HepG2 (cell line): Measurements from ENCODE around the gene SHROOM1. TPM values are rescaled to one million over a fixed set of nuclear protein-coding genes. Genes with fewer than 3 reads are reported as not detected.

Experiments
- ATM ChIP-seq: fragments of 450-650 bp; IDR thresholded peaks from 2 replicates; pipeline ENCODE4 v1.7.1; 2017; ENCODE audit warnings: mild to moderate bottlenecking, borderline replicate concordance
- EED ChIP-seq: sonication (generic); formaldehyde crosslinking; IDR thresholded peaks from 2 replicates; pipeline ENCODE4 v1.5.0; 2020; ENCODE audit warnings: mild to moderate bottlenecking, missing genetic modification reagents
- FOXA1 ChIP-seq, 2 experiments: fragments of 450-650 bp in 1 of 2; sonication (generic) in 1 of 2; formaldehyde crosslinking in 1 of 2; IDR thresholded peaks; 2 replicates each; pipeline versions ENCODE4 v1.4.0 to v1.6.1; 2016 to 2020; ENCODE audit warnings: missing genetic modification reagents in 1 of 2
- GLI4 ChIP-seq: sonication (generic); formaldehyde crosslinking; IDR thresholded peaks from 2 replicates; pipeline ENCODE4 v1.5.1; 2020; ENCODE audit warnings: missing genetic modification reagents, mild to moderate bottlenecking, moderate library complexity, borderline replicate concordance
- HMGA1 ChIP-seq: sonication (generic); formaldehyde crosslinking; conservative IDR thresholded peaks from 2 replicates; pipeline ENCODE4 v1.4.0; 2020; ENCODE audit warnings: missing genetic modification reagents
- MAFG ChIP-seq: sonication (generic); formaldehyde crosslinking; IDR thresholded peaks from 2 replicates; pipeline ENCODE4 v1.5.1; 2020; ENCODE audit warnings: mild to moderate bottlenecking, missing genetic modification reagents
- NR2F2 ChIP-seq: IDR thresholded peaks from 2 replicates; pipeline ENCODE4 v1.6.1; 2012; ENCODE audit warnings: low read depth, inconsistent platforms, borderline replicate concordance
- ONECUT2 ChIP-seq: sonication (generic); formaldehyde crosslinking; IDR thresholded peaks from 2 replicates; pipeline ENCODE4 v1.4.0; 2020; ENCODE audit warnings: missing genetic modification reagents
- POLR2AphosphoS5 ChIP-seq: IDR thresholded peaks from 2 replicates; pipeline ENCODE4 v1.6.1; 2012; ENCODE audit warnings: low read depth, low read length
- RXRA ChIP-seq: sonication (generic); formaldehyde crosslinking; IDR thresholded peaks from 2 replicates; pipeline ENCODE4 v1.5.1; 2020; ENCODE audit warnings: missing genetic modification reagents
- SIX4 ChIP-seq: sonication (generic); formaldehyde crosslinking; IDR thresholded peaks from 2 replicates; pipeline ENCODE4 v1.4.0; 2020; ENCODE audit warnings: missing genetic modification reagents
- SMYD3 ChIP-seq: sonication (generic); formaldehyde crosslinking; IDR thresholded peaks from 2 replicates; pipeline ENCODE4 v1.8.1; 2023; ENCODE audit warnings: mild to moderate bottlenecking, missing genetic modification reagents
- SP4 ChIP-seq: sonication (generic); formaldehyde crosslinking; IDR thresholded peaks from 2 replicates; pipeline ENCODE4 v1.8.1; 2023; ENCODE audit warnings: mild to moderate bottlenecking, missing genetic modification reagents
- THYN1 ChIP-seq: sonication (generic); formaldehyde crosslinking; IDR thresholded peaks from 2 replicates; pipeline ENCODE4 v1.8.1; 2023; ENCODE audit warnings: low read depth, mild to moderate bottlenecking, moderate library complexity, missing genetic modification reagents, borderline replicate concordance
- ZNF317 ChIP-seq: sonication (generic); formaldehyde crosslinking; IDR thresholded peaks from 2 replicates; pipeline ENCODE4 v1.5.0; 2020; ENCODE audit warnings: mild to moderate bottlenecking, missing genetic modification reagents
- ZNF343 ChIP-seq: sonication (generic); formaldehyde crosslinking; IDR thresholded peaks from 2 replicates; pipeline ENCODE4 v1.4.0; 2020; ENCODE audit warnings: mild to moderate bottlenecking, missing genetic modification reagents
- ZNF605 ChIP-seq: sonication (generic); formaldehyde crosslinking; IDR thresholded peaks from 2 replicates; pipeline ENCODE4 v1.8.0; 2022; ENCODE audit warnings: mild to moderate bottlenecking, missing genetic modification reagents
- ZNF746 ChIP-seq: sonication (generic); formaldehyde crosslinking; IDR thresholded peaks from 2 replicates; pipeline ENCODE4 v1.8.0; 2022; ENCODE audit warnings: mild to moderate bottlenecking, missing genetic modification reagents
- ZNF776 ChIP-seq: sonication (generic); formaldehyde crosslinking; IDR thresholded peaks from 2 replicates; pipeline ENCODE4 v1.4.0; 2020; ENCODE audit warnings: mild to moderate bottlenecking, missing genetic modification reagents
- polyA plus RNA-seq, 8 experiments: library from polyadenylated mRNA; depleted of rRNA in 3 of 8; stranded (reverse) in 7 of 8; unstranded in 1 of 8; fragments of >200 nt; fragmentation: Illumina TruSeq in 4 of 8; extraction: Trizol in 4 of 8; gene quantifications; 2 replicates each; pipeline versions ENCODE4 v1.2.1 to v1.2.3, GENCODE V29; 2011 to 2016; ENCODE audit warnings: low read depth in 4 of 8, missing spikeins in 1 of 8, mixed read lengths in 1 of 8; ENCODE audit not compliant: insufficient read depth in 1 of 8
- total RNA-seq, 5 experiments: library from RNA; depleted of rRNA; stranded (reverse); fragments of >200 nt; fragmentation: Illumina TruSeq; extraction: Trizol; gene quantifications; 2 replicates each; pipeline ENCODE4 v1.2.3, GENCODE V29; 2016; ENCODE audit warnings: low read depth in 1 of 5
- TF ChIP-seq, protein P1 (sequence below): sonication (generic); formaldehyde crosslinking; IDR thresholded peaks from 2 replicates; pipeline ENCODE4 v1.8.0; 2022; ENCODE audit warnings: mild to moderate bottlenecking, missing genetic modification reagents, borderline replicate concordance
- TF ChIP-seq, protein P2 (sequence below): IDR thresholded peaks from 2 replicates; pipeline ENCODE4 v1.6.1; 2016; ENCODE audit warnings: low read depth, missing genetic modification reagents, missing compliant biosample characterization
- TF ChIP-seq, protein P3 (sequence below): sonication (generic); formaldehyde crosslinking; IDR thresholded peaks from 2 replicates; pipeline ENCODE4 v1.5.0; 2020; ENCODE audit warnings: mild to moderate bottlenecking, missing genetic modification reagents

SHROOM1 gene
- total and polyA plus RNA-seq, 2 of the 13 experiments (the other 11 are each of a cell fraction or from before 2014, with no cell fraction given): 18.2 to 25.7 TPM

DNA sequence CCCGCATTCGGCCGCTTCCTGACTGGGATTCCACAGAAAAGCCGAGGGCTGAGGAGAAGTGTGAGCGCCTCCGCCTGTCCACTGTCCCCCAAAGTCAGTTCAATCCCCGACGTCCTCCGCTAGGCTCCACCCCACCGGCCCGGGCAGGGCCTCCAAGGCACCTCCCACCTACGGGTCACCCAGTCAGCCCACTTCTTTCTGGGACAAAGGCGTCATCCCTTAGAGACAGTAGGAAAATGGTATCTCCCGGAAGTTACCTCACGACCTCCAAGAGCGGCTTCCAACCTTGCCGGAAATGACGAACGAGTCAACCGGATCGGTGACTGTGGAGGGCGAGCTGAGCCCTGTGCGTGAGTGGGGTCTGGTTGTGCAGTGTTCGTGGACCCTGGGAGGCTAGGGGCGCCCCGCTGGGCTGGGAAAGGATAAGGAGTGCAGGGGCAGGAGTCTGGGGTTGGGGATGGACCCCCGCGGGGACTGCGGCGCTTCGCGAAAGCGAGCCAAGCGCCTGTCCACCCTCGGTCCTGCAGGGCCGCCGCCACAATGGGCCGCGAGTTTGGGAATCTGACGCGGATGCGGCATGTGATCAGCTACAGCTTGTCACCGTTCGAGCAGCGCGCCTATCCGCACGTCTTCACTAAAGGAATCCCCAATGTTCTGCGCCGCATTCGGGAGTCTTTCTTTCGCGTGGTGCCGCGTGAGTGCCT, 36.0 kb upstream of the SHROOM1 start, which contains the start of the genes GDF9 and UQCRQ (continued):
- TF ChIP-seq, protein P1, sequence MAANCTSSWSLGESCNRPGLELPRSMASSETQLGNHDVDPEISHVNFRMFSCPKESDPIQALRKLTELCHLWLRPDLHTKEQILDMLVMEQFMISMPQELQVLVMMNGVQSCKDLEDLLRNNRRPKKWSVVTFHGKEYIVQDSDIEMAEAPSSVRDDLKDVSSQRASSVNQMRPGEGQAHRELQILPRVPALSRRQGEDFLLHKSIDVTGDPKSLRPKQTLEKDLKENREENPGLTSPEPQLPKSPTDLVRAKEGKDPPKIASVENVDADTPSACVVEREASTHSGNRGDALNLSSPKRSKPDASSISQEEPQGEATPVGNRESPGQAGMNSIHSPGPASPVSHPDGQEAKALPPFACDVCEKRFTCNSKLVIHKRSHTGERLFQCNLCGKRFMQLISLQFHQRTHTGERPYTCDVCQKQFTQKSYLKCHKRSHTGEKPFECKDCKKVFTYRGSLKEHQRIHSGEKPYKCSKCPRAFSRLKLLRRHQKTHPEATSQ (CRISPR knock-in tag): peak; percentile 87; the same call in 1 of the 2 replicates
- TF ChIP-seq, protein P2, sequence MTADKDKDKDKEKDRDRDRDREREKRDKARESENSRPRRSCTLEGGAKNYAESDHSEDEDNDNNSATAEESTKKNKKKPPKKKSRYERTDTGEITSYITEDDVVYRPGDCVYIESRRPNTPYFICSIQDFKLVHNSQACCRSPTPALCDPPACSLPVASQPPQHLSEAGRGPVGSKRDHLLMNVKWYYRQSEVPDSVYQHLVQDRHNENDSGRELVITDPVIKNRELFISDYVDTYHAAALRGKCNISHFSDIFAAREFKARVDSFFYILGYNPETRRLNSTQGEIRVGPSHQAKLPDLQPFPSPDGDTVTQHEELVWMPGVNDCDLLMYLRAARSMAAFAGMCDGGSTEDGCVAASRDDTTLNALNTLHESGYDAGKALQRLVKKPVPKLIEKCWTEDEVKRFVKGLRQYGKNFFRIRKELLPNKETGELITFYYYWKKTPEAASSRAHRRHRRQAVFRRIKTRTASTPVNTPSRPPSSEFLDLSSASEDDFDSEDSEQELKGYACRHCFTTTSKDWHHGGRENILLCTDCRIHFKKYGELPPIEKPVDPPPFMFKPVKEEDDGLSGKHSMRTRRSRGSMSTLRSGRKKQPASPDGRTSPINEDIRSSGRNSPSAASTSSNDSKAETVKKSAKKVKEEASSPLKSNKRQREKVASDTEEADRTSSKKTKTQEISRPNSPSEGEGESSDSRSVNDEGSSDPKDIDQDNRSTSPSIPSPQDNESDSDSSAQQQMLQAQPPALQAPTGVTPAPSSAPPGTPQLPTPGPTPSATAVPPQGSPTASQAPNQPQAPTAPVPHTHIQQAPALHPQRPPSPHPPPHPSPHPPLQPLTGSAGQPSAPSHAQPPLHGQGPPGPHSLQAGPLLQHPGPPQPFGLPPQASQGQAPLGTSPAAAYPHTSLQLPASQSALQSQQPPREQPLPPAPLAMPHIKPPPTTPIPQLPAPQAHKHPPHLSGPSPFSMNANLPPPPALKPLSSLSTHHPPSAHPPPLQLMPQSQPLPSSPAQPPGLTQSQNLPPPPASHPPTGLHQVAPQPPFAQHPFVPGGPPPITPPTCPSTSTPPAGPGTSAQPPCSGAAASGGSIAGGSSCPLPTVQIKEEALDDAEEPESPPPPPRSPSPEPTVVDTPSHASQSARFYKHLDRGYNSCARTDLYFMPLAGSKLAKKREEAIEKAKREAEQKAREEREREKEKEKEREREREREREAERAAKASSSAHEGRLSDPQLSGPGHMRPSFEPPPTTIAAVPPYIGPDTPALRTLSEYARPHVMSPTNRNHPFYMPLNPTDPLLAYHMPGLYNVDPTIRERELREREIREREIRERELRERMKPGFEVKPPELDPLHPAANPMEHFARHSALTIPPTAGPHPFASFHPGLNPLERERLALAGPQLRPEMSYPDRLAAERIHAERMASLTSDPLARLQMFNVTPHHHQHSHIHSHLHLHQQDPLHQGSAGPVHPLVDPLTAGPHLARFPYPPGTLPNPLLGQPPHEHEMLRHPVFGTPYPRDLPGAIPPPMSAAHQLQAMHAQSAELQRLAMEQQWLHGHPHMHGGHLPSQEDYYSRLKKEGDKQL: no peak
- peak; percentile 87 for TF ChIP-seq ZNF605 (CRISPR knock-in tag)
- TF ChIP-seq RXRA (CRISPR knock-in tag): peak; percentile 60
- no peak for TF ChIP-seq FOXA1 (IDR thresholded peaks at IDR 0.05)
- no peak; the same call in 1 of the 2 replicates for TF ChIP-seq FOXA1 (CRISPR knock-in tag; IDR thresholded peaks at IDR 0.05)
- TF ChIP-seq HMGA1 (CRISPR knock-in tag): no peak
- TF ChIP-seq NR2F2: no peak; the same call in 1 of the 2 replicates
- TF ChIP-seq SP4: peak; percentile 86; the same call in 1 of the 2 replicates
- TF ChIP-seq POLR2AphosphoS5: peak; percentile 95
- 0 out of 2 replicates have a peak, but pooled peaks have one; percentile 62 for TF ChIP-seq GLI4 (CRISPR knock-in tag)
- 0 out of 2 replicates have a peak, but pooled peaks have one; percentile 23 for TF ChIP-seq ZNF317 (CRISPR knock-in tag)
- no peak; the same call in 1 of the 2 replicates for TF ChIP-seq ZNF776
- no peak for TF ChIP-seq MAFG (CRISPR knock-in tag)
- peak; percentile 72 for TF ChIP-seq ZNF746 (CRISPR knock-in tag)
- TF ChIP-seq, protein P3, sequence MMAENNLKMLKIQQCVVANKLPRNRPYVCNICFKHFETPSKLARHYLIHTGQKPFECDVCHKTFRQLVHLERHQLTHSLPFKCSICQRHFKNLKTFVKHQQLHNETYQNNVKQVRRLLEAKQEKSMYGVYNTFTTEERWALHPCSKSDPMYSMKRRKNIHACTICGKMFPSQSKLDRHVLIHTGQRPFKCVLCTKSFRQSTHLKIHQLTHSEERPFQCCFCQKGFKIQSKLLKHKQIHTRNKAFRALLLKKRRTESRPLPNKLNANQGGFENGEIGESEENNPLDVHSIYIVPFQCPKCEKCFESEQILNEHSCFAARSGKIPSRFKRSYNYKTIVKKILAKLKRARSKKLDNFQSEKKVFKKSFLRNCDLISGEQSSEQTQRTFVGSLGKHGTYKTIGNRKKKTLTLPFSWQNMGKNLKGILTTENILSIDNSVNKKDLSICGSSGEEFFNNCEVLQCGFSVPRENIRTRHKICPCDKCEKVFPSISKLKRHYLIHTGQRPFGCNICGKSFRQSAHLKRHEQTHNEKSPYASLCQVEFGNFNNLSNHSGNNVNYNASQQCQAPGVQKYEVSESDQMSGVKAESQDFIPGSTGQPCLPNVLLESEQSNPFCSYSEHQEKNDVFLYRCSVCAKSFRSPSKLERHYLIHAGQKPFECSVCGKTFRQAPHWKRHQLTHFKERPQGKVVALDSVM (CRISPR knock-in tag): peak; percentile 61
- TF ChIP-seq ONECUT2: no peak
- TF ChIP-seq SIX4 (CRISPR knock-in tag): 0 out of 2 replicates have a peak, but pooled peaks have one; percentile 42
- no peak for TF ChIP-seq EED (CRISPR knock-in tag)
- TF ChIP-seq ZNF343: no peak
- TF ChIP-seq THYN1 (CRISPR knock-in tag): no peak
- TF ChIP-seq SMYD3 (CRISPR knock-in tag): peak; percentile 97
- TF ChIP-seq ATM: no peak
